ENCODE measurements around the gene GH1. TPM values are rescaled to one million over a fixed set of nuclear protein-coding genes. Genes with fewer than 3 reads are reported as not detected.

GH1 gene
- total RNA-seq, 1 experiment from 2014 or later, result not detected

- DNase-seq (ENCODE audit: low read depth), result no peak
Observed at GRCh38 chr17:63944736-63945499, 26.3 kb upstream of the GH1 start.

GRCh38 chr17:63943745-63944144 is 25.1 kb upstream of the GH1 start:
- DNase-seq (ENCODE audit: low read depth), result no peak

GRCh38 chr17:63942309-63942985 is 23.8 kb upstream of the GH1 start:
- DNase-seq (ENCODE audit: low read depth), result no peak

GRCh38 chr17:63941751-63942150 is 23.1 kb upstream of the GH1 start:
- DNase-seq (ENCODE audit: low read depth), result no peak

GRCh38 chr17:63941162-63941561 is 22.5 kb upstream of the GH1 start:
- no peak for DNase-seq (ENCODE audit: low read depth)

GRCh38 chr17:63940584-63940983 is 21.9 kb upstream of the GH1 start:
- DNase-seq (ENCODE audit: low read depth), result no peak

GRCh38 chr17:63939884-63940283 is 21.2 kb upstream of the GH1 start:
- DNase-seq (ENCODE audit: low read depth), result no peak

GRCh38 chr17:63939401-63939800 is 20.8 kb upstream of the GH1 start:
- no peak for DNase-seq (ENCODE audit: low read depth)

- no peak for DNase-seq (ENCODE audit: low read depth)
Observed at GRCh38 chr17:63937920-63938319, 19.3 kb upstream of the GH1 start.

GRCh38 chr17:63937319-63937718 is 18.7 kb upstream of the GH1 start:
- no peak for DNase-seq (ENCODE audit: low read depth)

GRCh38 chr17:63934183-63935112 is 15.8 kb upstream of the GH1 start:
- no peak for DNase-seq (ENCODE audit: low read depth)

GRCh38 chr17:63933598-63933997 is 15.0 kb upstream of the GH1 start:
- DNase-seq (ENCODE audit: low read depth), result no peak

- DNase-seq (ENCODE audit: low read depth), result no peak
Observed at GRCh38 chr17:63932721-63933120, 14.1 kb upstream of the GH1 start.

GRCh38 chr17:63931981-63932561 is 13.4 kb upstream of the GH1 start, which contains the start of gene CD79B:
Gene CD79B, minus strand, starts transcription at chr17:63932331. Its CDS starts 70 bp downstream, at chr17:63932261.
- DNase-seq (ENCODE audit: low read depth), result no peak

- no peak for DNase-seq (ENCODE audit: low read depth)
Observed at GRCh38 chr17:63930951-63931575, 12.4 kb upstream of the GH1 start.

GRCh38 chr17:63929860-63930766 is 11.5 kb upstream of the GH1 start:
- no peak for DNase-seq (ENCODE audit: low read depth)

- no peak for DNase-seq (ENCODE audit: low read depth)
Observed at GRCh38 chr17:63928966-63929695, 10.5 kb upstream of the GH1 start.

GRCh38 chr17:63928172-63928666 is 9.6 kb upstream of the GH1 start:
- no peak for DNase-seq (ENCODE audit: low read depth)

Data from LHCN-M2 (cell line).